H9 (cell line): ENCODE measurements around the gene HSD17B12. TPM values are rescaled to one million over a fixed set of nuclear protein-coding genes. Genes with fewer than 3 reads are reported as not detected.

ENCODE experiments used
- DNase-seq: peaks from one replicate; pipeline ENCODE4 v3.0.0-alpha.2; 2017
- H2AFZ ChIP-seq: one replicate; pipeline ENCODE4 v1.6.1; 2013; ENCODE audit warnings: mild to moderate bottlenecking, low read length, control low read depth, moderate library complexity
- H2AK5ac ChIP-seq: 2 replicates; pipeline ENCODE4 v1.6.1; 2013; ENCODE audit warnings: low read length, control low read depth, mixed read lengths; ENCODE audit not compliant: insufficient read length
- H2BK120ac ChIP-seq: one replicate; pipeline ENCODE4 v1.6.1; 2013; ENCODE audit warnings: low read depth, mild to moderate bottlenecking, low read length, control low read depth, inconsistent platforms; ENCODE audit not compliant: poor library complexity, severe bottlenecking
- H2BK12ac ChIP-seq: 2 replicates; pipeline ENCODE4 v1.6.1; 2013; ENCODE audit warnings: low read length, control low read depth, mixed read lengths, low read depth; ENCODE audit not compliant: insufficient read length
- H2BK15ac ChIP-seq: 2 replicates; pipeline ENCODE4 v1.6.1; 2013; ENCODE audit warnings: low read depth, low read length, control low read depth
- H2BK20ac ChIP-seq: one replicate; pipeline ENCODE4 v1.6.1; 2013; ENCODE audit warnings: low read depth, mild to moderate bottlenecking, low read length, control low read depth, inconsistent platforms; ENCODE audit not compliant: poor library complexity, severe bottlenecking
- H2BK5ac ChIP-seq: 2 replicates; pipeline ENCODE4 v1.6.1; 2013; ENCODE audit warnings: low read length, control low read depth, mixed read lengths; ENCODE audit not compliant: insufficient read length
- H3K14ac ChIP-seq: 2 replicates; pipeline ENCODE4 v1.6.1; 2013; ENCODE audit warnings: low read length, control low read depth; ENCODE audit not compliant: insufficient read depth
- H3K18ac ChIP-seq: 2 replicates; pipeline ENCODE4 v1.6.1; 2013; ENCODE audit warnings: low read depth, mild to moderate bottlenecking, mixed read lengths, low read length, control low read depth; ENCODE audit not compliant: insufficient read length
- H3K23ac ChIP-seq: 2 replicates; pipeline ENCODE4 v1.6.1; 2013; ENCODE audit warnings: low read length, control low read depth, mixed read lengths, low read depth; ENCODE audit not compliant: insufficient read length
- H3K23me2 ChIP-seq: 2 replicates; pipeline ENCODE4 v1.6.1; 2013; ENCODE audit warnings: low read depth, mild to moderate bottlenecking, mixed read lengths, low read length, control low read depth; ENCODE audit not compliant: insufficient read length, poor library complexity, severe bottlenecking
- H3K27ac ChIP-seq: 2 replicates; pipeline ENCODE4 v1.5.1; 2013; ENCODE audit warnings: low read length, control low read depth, mixed read lengths, low read depth; ENCODE audit not compliant: insufficient read length
- H3K27me3 ChIP-seq: 2 replicates; pipeline ENCODE4 v1.6.1; 2013; ENCODE audit warnings: low read length, control low read depth, inconsistent platforms; ENCODE audit not compliant: insufficient read depth
- H3K4ac ChIP-seq: 2 replicates; pipeline ENCODE4 v1.6.1; 2013; ENCODE audit warnings: low read depth, mild to moderate bottlenecking, control low read depth, inconsistent platforms, low read length, moderate library complexity
- H3K4me1 ChIP-seq: 2 replicates; pipeline ENCODE4 v1.6.1; 2013; ENCODE audit warnings: low read length, control low read depth, inconsistent platforms; ENCODE audit not compliant: insufficient read depth
- H3K4me2 ChIP-seq: 2 replicates; pipeline ENCODE4 v1.6.1; 2013; ENCODE audit warnings: low read length, control low read depth, mixed read lengths; ENCODE audit not compliant: insufficient read length, insufficient read depth
- H3K56ac ChIP-seq: 2 replicates; pipeline ENCODE4 v1.6.1; 2013; ENCODE audit warnings: low read depth, mild to moderate bottlenecking, mixed read lengths, low read length, control low read depth; ENCODE audit not compliant: insufficient read length
- H3K79me1 ChIP-seq: 2 replicates; pipeline ENCODE4 v1.6.1; 2013; ENCODE audit warnings: low read depth, mild to moderate bottlenecking, moderate library complexity, low read length, control low read depth, inconsistent platforms; ENCODE audit not compliant: insufficient read depth, poor library complexity, severe bottlenecking
- H3K79me2 ChIP-seq: 2 replicates; pipeline ENCODE4 v1.6.1; 2013; ENCODE audit warnings: low read length, control low read depth, inconsistent platforms; ENCODE audit not compliant: insufficient read depth
- H3K9ac ChIP-seq: 2 replicates; pipeline ENCODE4 v1.6.1; 2013; ENCODE audit warnings: low read length, control low read depth, mixed read lengths; ENCODE audit not compliant: insufficient read length; ENCODE audit errors: extremely low read depth
- H3K9me3 ChIP-seq: one replicate; pipeline ENCODE4 v1.6.1; 2013; ENCODE audit warnings: low read depth, low read length, inconsistent platforms; ENCODE audit not compliant: control insufficient read depth
- H3T11ph ChIP-seq: one replicate; pipeline ENCODE4 v1.6.1; 2013; ENCODE audit warnings: mild to moderate bottlenecking, low read length, control low read depth, inconsistent platforms
- H4K20me1 ChIP-seq: one replicate; pipeline ENCODE4 v1.6.1; 2013; ENCODE audit not compliant: control insufficient read depth, insufficient read length, insufficient read depth
- H4K5ac ChIP-seq: 2 replicates; pipeline ENCODE4 v1.6.1; 2013; ENCODE audit warnings: low read depth, mild to moderate bottlenecking, mixed read lengths, low read length, control low read depth; ENCODE audit not compliant: insufficient read length
- H4K8ac ChIP-seq: replicated peaks from 2 replicates; pipeline ENCODE4 v1.6.1; 2013; ENCODE audit warnings: low read length, control low read depth, mixed read lengths, low read depth; ENCODE audit not compliant: insufficient read length
- H4K91ac ChIP-seq: 2 replicates; pipeline ENCODE4 v1.6.1; 2013; ENCODE audit warnings: low read depth, mild to moderate bottlenecking, moderate library complexity, mixed read lengths, low read length, control low read depth; ENCODE audit not compliant: insufficient read length
- H3K27ac Mint-ChIP-seq, 3 experiments: 2 replicates in 2 of 3; 3 replicates in 1 of 3; pipeline ENCODE4 v1.8.0; 2020 to 2021; ENCODE audit warnings: mixed read lengths in 3 of 3, mild to moderate bottlenecking in 1 of 3, moderate library complexity in 1 of 3
- H3K27me3 Mint-ChIP-seq: 2 replicates; pipeline ENCODE4 v1.8.0; 2021; ENCODE audit warnings: low read depth, mild to moderate bottlenecking, moderate library complexity, mixed read lengths
- H3K36me3 Mint-ChIP-seq, 3 experiments: 2 replicates in 2 of 3; 3 replicates in 1 of 3; pipeline ENCODE4 v1.8.0; 2020 to 2021; ENCODE audit warnings: low read depth in 3 of 3, mixed read lengths in 3 of 3; ENCODE audit not compliant: insufficient read depth in 1 of 3
- H3K4me1 Mint-ChIP-seq, 2 experiments: 2 replicates each; pipeline ENCODE4 v1.8.0; 2020; ENCODE audit warnings: mixed read lengths in 2 of 2
- H3K4me3 Mint-ChIP-seq, 2 experiments: 2 replicates in 1 of 2; 3 replicates in 1 of 2; pipeline ENCODE4 v1.8.0; 2020 to 2021; ENCODE audit warnings: mild to moderate bottlenecking in 2 of 2, mixed read lengths in 2 of 2, moderate library complexity in 1 of 2
- H3K9me3 Mint-ChIP-seq, 2 experiments: 2 replicates in 1 of 2; 3 replicates in 1 of 2; pipeline ENCODE4 v1.8.0; 2020; ENCODE audit warnings: mild to moderate bottlenecking in 2 of 2, mixed read lengths in 2 of 2, moderate library complexity in 1 of 2
- WGBS: extraction: QIAGEN DNeasy Blood & Tissue Kit; methylation state at CpG from one replicate; pipeline ENCODE4 v1.1.7; 2013; ENCODE audit warnings: missing lambda C conversion rate, low lambda C conversion rate, mixed read lengths; ENCODE audit not compliant: insufficient read length; ENCODE audit errors: extremely low coverage; 5-methylcytosine and 5-hydroxymethylcytosine counted together
- total RNA-seq: library from RNA; stranded (reverse); gene quantifications from 2 replicates; pipeline ENCODE4 v1.2.1, GENCODE V29; 2021
- TF ChIP-seq, protein P1 (sequence below): fragments of 200-600 bp; sonication (generic); conservative IDR thresholded peaks from 3 replicates; pipeline ENCODE4 v1.8.0; 2021; ENCODE audit warnings: antibody characterized with exemption, mild to moderate bottlenecking

The HSD17B12 gene
- total RNA-seq, 1 experiment from 2014 or later, result 111 TPM

DNA sequence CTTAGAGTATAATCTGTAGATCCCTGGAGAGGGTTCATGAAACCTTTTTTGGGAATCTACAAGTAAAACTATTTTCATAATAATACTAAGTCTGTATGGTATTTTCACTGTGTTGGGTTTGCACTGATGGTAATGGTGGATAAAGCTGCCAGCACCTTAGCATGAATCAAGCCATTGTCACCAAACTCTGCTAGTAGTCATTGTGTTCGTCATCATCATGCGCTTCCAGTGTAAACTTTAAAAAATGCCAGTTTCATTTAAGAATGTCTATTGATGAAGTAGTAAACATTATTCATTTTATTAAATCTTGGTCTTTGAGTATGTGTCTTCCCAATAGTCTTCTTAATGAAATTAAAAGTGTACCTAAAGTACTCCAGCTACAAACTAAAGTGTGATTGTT lies 215.1 kb downstream of the HSD17B12 start:
- no peak overlapping the region for H3K4me2 ChIP-seq
- no peak overlapping the region for H2AFZ ChIP-seq
- H3K79me2 ChIP-seq, result no peaks in the 10 kb centered on the region
- no peak overlapping the region for H3T11ph ChIP-seq
- DNase-seq, result no peak
- H2BK20ac ChIP-seq, result no peak overlapping the region
- no peak overlapping the region for H4K91ac ChIP-seq
- H3K4ac ChIP-seq, result no peak overlapping the region
- H3K23ac ChIP-seq, result no peak overlapping the region
- no peaks in the 10 kb centered on the region for H3K9me3 ChIP-seq
- no peaks in the 10 kb centered on the region for H4K20me1 ChIP-seq
- Mint-ChIP-seq H3K9me3 (no peaks in the 10 kb centered on the region; a peak in 1 of 5 replicates), H3K4me3 (no peak overlapping the region), H3K4me1 (no peaks in the 10 kb centered on the region), H3K27me3 (no peaks in the 10 kb centered on the region), H3K36me3 (peaks cover 13 to 59% (median 57%) of the 10 kb centered on the region in 3 experiments; a peak in 6 of 7 replicates), H3K27ac (no peak overlapping the region)
- H2AK5ac ChIP-seq, result no peak overlapping the region
- no peaks in the 10 kb centered on the region for H3K23me2 ChIP-seq
- H3K79me1 ChIP-seq, result no peaks in the 10 kb centered on the region
- no peak overlapping the region for H2BK15ac ChIP-seq
- WGBS, result no CpG with 5 or more reads among the region's 2 CpGs
- TF ChIP-seq, protein P1, sequence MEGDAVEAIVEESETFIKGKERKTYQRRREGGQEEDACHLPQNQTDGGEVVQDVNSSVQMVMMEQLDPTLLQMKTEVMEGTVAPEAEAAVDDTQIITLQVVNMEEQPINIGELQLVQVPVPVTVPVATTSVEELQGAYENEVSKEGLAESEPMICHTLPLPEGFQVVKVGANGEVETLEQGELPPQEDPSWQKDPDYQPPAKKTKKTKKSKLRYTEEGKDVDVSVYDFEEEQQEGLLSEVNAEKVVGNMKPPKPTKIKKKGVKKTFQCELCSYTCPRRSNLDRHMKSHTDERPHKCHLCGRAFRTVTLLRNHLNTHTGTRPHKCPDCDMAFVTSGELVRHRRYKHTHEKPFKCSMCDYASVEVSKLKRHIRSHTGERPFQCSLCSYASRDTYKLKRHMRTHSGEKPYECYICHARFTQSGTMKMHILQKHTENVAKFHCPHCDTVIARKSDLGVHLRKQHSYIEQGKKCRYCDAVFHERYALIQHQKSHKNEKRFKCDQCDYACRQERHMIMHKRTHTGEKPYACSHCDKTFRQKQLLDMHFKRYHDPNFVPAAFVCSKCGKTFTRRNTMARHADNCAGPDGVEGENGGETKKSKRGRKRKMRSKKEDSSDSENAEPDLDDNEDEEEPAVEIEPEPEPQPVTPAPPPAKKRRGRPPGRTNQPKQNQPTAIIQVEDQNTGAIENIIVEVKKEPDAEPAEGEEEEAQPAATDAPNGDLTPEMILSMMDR, result no peak
- H2BK12ac ChIP-seq, result no peak overlapping the region
- H2BK120ac ChIP-seq, result no peak overlapping the region
- H2BK5ac ChIP-seq, result no peak overlapping the region
- no peak overlapping the region for H4K5ac ChIP-seq
- H3K56ac ChIP-seq, result no peak overlapping the region
- no peak overlapping the region for H4K8ac ChIP-seq
- no peak overlapping the region for H3K14ac ChIP-seq
- H3K27me3 ChIP-seq, result no peaks in the 10 kb centered on the region
- no peaks in the 10 kb centered on the region for H3K4me1 ChIP-seq
- H3K27ac ChIP-seq, result no peak overlapping the region
- H3K18ac ChIP-seq, result no peak overlapping the region
- H3K9ac ChIP-seq, result no peak overlapping the region
